Right lobe of liver (tissue), 6 donors: Measurements from ENCODE around the gene CREB3L2. TPM values are rescaled to one million over a fixed set of nuclear protein-coding genes. Genes with fewer than 3 reads are reported as not detected.

Experiments
- ATAC-seq, 4 donors: fragments of 200-7000 bp; cut with Tn5 transposase; one replicate each; pipeline ENCODE4 v1.9.1; 2020; ENCODE audit warnings: mild to moderate bottlenecking in 4 of 4, moderate library complexity in 4 of 4
- DNase-seq, 3 donors: peaks; one replicate each; pipeline ENCODE4 v3.0.0-alpha.2; 2020
- H3K27ac ChIP-seq, 3 donors: fragments of 200-600 bp; one replicate each; pipeline ENCODE4 v1.8.0; 2022
- H3K27me3 ChIP-seq, 2 donors: fragments of 200-600 bp; one replicate each; pipeline ENCODE4 v1.8.0; 2022
- H3K36me3 ChIP-seq, 4 donors: fragments of 200-600 bp; sonication (generic) in 1 of 4; one replicate each; pipeline versions ENCODE4 v1.5.1 to v1.8.0; 2017 to 2022; ENCODE audit warnings: control low read depth in 1 of 4
- H3K4me1 ChIP-seq, 4 donors: fragments of 200-600 bp; sonication (generic) in 1 of 4; one replicate each; pipeline versions ENCODE4 v1.5.1 to v1.8.0; 2017 to 2022; ENCODE audit warnings: control low read depth in 1 of 4
- H3K4me3 ChIP-seq, 3 donors: fragments of 200-600 bp; one replicate each; pipeline ENCODE4 v1.8.0; 2022
- H3K9me3 ChIP-seq, 4 donors: fragments of 200-600 bp; sonication (generic) in 1 of 4; one replicate each; pipeline versions ENCODE4 v1.5.1 to v1.8.0; 2017 to 2022; ENCODE audit warnings: control low read depth in 1 of 4
- POLR2A ChIP-seq: fragments of 450-650 bp; IDR thresholded peaks from one replicate; pipeline ENCODE4 v1.6.1; 2017; ENCODE audit warnings: antibody characterized with exemption, mild to moderate bottlenecking
- WGBS: methylation state at CpG from one replicate; pipeline ENCODE4 v1.1.6; 2018; ENCODE audit warnings: low coverage, low lambda C conversion rate; ENCODE audit not compliant: insufficient coverage; ENCODE audit errors: missing lambda C conversion rate; 5-methylcytosine and 5-hydroxymethylcytosine counted together
- intact Hi-C, 2 donors: fragments of 100-400 bp; cut with DNase I; formaldehyde crosslinking; loops; one replicate each; pipeline versions ENCODE4 v1.11.2 to v1.14.1; 2022
- total RNA-seq, 6 experiments: library from RNA; depleted of rRNA in 2 of 6; stranded (reverse); fragments of >200 nt in 2 of 6; fragmentation: NEBNext Ultra II Directional in 3 of 6; extraction: Animal tissue kit (Norgen Biotek cat#: 25700) in 3 of 6; gene quantifications; one replicate each; pipeline versions ENCODE4 v1.1.0 to v1.2.4, GENCODE V29; 2016 to 2023
- TF ChIP-seq, protein P1 (sequence below), 4 donors: fragments of 200-600 bp in 3 of 4; fragments of 450-650 bp in 1 of 4; IDR thresholded peaks; one replicate each; pipeline versions ENCODE4 v1.5.1 to v1.8.0; 2016 to 2022; ENCODE audit warnings: antibody characterized with exemption in 4 of 4, mild to moderate bottlenecking in 2 of 4
- donor health status: DM: no; HTN: yes; CAD: no.
- donor health status: DM: no; HTN: no; CAD: no.
- donor health status: DM: no; HTN: no; CAD: no.
- donor health status: DM: no; HTN: yes; CAD: no.
- donor health status: DM: no; HTN: yes; CAD: no.

Gene CREB3L2
- total RNA-seq, 6 experiments from 2014 or later: 11.5 to 29.9 (median 18.2) TPM

DNA sequence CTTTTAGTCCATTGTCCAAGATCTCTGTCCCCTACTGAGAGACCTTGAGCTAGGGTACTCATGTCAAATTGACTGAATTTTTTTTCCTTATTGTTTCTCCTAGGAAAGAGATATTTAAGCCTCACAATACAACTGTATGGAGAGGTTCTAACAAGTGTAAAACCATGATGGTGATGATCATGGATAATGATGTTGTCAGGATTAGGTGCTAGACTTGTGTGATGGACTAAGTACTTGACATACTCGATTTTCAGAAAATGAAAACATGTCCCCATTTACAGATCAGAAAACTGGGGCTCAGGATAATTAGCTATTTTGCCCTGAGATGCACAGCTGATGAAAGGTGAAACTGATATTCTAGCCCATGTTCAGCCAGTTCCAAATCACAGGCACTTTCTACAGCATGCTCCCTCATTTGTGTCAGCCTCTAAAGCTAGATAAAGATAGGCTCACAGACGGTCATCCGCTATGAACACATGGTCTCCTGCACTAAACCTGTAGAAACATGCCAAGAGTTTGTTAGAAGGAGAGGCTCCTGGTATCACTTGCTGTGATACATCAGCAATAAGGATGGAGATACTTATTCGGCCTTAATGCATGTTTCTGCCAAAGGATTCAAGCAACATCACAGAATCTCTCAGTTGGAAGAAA, 67.6 kb downstream of the CREB3L2 start:
- 52% methylated on average over 4 of the region's 4 CpGs for WGBS
- no peak for DNase-seq

DNA sequence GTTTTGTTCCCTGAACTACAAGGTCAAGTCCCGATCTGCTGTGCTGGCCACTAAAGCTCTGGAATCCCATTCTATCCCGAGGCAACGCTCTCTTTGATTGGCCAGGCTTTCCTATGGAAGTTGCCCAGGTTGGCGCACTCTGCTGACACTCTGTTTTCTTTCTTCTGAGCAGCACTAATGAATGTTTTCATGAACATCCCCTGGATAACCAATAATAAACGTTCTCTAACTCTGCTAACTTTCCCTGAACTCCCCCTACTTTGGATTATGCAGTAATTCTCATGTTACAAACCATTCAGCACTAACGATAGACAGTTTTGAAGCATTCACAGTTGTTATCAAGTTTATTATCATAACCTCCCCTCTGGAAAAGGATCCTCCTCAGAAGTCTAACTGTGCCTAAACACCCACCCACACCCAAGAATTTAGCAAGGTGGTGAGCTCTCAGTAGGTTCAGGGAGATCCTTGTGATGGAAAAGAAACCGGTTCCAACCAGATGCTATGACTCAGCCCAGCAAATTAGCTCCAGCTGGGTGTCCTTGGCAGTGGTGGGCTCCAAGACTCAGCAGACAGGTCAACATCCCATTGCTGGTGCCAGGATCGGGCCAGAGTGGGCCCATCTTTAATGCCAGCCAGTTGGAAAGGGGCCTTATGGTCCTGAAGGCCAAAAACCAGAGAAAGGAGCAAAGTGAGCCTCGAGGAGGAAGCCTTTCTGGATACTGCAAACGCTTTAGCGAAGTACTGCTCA, 68.4 kb downstream of the CREB3L2 start:
- intact Hi-C loops: no loop called here
- TF ChIP-seq POLR2A: no peak
- TF ChIP-seq, protein P1, sequence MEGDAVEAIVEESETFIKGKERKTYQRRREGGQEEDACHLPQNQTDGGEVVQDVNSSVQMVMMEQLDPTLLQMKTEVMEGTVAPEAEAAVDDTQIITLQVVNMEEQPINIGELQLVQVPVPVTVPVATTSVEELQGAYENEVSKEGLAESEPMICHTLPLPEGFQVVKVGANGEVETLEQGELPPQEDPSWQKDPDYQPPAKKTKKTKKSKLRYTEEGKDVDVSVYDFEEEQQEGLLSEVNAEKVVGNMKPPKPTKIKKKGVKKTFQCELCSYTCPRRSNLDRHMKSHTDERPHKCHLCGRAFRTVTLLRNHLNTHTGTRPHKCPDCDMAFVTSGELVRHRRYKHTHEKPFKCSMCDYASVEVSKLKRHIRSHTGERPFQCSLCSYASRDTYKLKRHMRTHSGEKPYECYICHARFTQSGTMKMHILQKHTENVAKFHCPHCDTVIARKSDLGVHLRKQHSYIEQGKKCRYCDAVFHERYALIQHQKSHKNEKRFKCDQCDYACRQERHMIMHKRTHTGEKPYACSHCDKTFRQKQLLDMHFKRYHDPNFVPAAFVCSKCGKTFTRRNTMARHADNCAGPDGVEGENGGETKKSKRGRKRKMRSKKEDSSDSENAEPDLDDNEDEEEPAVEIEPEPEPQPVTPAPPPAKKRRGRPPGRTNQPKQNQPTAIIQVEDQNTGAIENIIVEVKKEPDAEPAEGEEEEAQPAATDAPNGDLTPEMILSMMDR (IDR thresholded peaks at IDR 0.05): no peak
- Histone ChIP-seq H3K27me3 (no peaks in the 10 kb centered on the region), H3K4me3 (no peak overlapping the region), H3K4me1 (peaks cover 0 to 13% (median 0%) of the 10 kb centered on the region in 4 donors), H3K36me3 (no peaks in the 10 kb centered on the region), H3K27ac (no peak overlapping the region), H3K9me3 (no peaks in the 10 kb centered on the region)
- 76% methylated on average over 9 of the region's 11 CpGs for WGBS
- ATAC-seq (no peak), DNase-seq (no peak)

More for the DNA sequence above, 67.6 kb downstream of the CREB3L2 start:
- Histone ChIP-seq H3K4me3 (no peak overlapping the region), H3K27me3 (no peaks in the 10 kb centered on the region), H3K4me1 (peaks cover 0 to 13% (median 0%) of the 10 kb centered on the region in 4 donors), H3K36me3 (no peaks in the 10 kb centered on the region), H3K9me3 (no peaks in the 10 kb centered on the region), H3K27ac (no peak overlapping the region)
- ATAC-seq: no peak
- intact Hi-C loops: no loop called here
- TF ChIP-seq POLR2A: no peak
- TF ChIP-seq, protein P1 (IDR thresholded peaks at IDR 0.05): no peak

DNA sequence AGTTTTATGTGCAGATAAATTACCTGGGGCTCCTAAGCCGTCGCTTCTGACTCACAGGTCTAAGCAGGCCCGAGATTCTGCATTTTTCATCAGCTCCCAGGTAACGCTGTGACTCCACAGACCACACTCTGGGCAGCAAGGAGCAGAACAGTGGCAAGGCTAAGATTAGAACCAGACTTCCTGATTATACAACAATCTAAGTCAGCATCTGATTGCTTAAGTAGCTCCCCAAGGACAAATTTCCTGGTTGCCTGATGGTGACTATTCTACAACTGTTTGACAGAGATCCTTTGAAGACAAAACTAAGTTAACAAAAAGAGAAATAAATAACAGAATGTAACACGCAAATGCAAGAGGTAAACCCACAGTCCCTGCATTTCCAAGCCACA, 69.0 kb downstream of the CREB3L2 start:
- Histone ChIP-seq H3K36me3 (peaks cover 0 to 4% (median under 1%) of the 10 kb centered on the region in 4 donors), H3K27ac (no peak overlapping the region), H3K9me3 (no peaks in the 10 kb centered on the region), H3K27me3 (no peaks in the 10 kb centered on the region), H3K4me1 (peaks cover 0 to 13% (median 0%) of the 10 kb centered on the region in 4 donors), H3K4me3 (no peak overlapping the region)
- DNase-seq: no peak
- TF ChIP-seq, protein P1 (IDR thresholded peaks at IDR 0.05): no peak
- no peak for TF ChIP-seq POLR2A
- WGBS: 64% methylated on average over 3 of the region's 5 CpGs
- ATAC-seq: peak; percentile 19 to 42 (median 24)
- intact Hi-C loops: no loop called here

DNA sequence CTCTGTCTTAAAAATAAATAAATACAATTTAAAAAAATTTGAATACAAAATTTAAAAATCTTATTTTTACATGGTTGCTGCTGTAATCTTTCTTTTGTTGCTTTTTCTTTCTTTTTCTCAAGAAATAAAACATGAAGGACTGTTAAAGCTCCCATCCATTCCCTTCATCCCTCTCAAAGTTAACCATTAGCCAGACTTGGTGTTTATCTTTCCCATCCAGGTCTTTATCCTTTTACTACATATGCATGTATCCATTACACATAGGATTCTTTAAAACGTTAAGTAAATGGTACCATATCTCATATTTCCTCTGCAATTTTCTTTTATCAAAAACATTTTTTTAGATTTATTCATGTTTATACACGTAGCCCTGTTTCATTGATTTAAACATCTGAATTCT, 70.1 kb downstream of the CREB3L2 start:
- TF ChIP-seq, protein P1 (IDR thresholded peaks at IDR 0.05): no peak
- Histone ChIP-seq H3K36me3 (peaks cover 0 to 10% (median 3%) of the 10 kb centered on the region in 4 donors), H3K27ac (no peak overlapping the region), H3K4me1 (peaks cover 0 to 11% (median 0%) of the 10 kb centered on the region in 4 donors), H3K9me3 (no peaks in the 10 kb centered on the region), H3K27me3 (no peaks in the 10 kb centered on the region), H3K4me3 (no peak overlapping the region)
- ATAC-seq (peak; percentile 48 to 58 (median 55)), DNase-seq (no peak)
- intact Hi-C loops: no loop called here
- 37% methylated on average over 2 of the region's 2 CpGs for WGBS
